Measurements from ENCODE around the gene PSME4.

Gene PSME4

DNA sequence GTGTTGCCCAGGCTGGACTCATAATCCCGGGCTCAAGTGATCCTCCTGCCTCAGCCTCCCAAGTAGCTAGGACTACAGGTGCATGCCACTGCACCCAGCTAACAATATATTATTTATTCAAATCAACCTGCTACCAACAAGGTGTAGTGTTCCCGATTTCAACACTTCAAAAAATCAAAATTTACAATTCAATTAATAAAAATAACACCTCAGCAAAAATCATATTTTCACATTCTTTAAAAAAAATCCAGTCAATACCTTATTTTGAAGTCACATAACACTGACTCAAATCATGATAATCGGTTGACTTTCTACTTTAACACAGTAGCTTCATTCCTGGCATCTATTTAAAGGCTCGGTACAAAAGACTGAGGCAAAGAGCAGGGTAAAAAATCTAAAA is 118.3 kb downstream of the PSME4 start:
- TF ChIP-seq GATA3 (IDR thresholded peaks at IDR 0.05; ENCODE audit: low read depth, low read length): no peak
- TF ChIP-seq GATA2 (IDR thresholded peaks at IDR 0.05; ENCODE audit: low read depth, low read length): no peak

- TF ChIP-seq GATA2 (IDR thresholded peaks at IDR 0.05; ENCODE audit: low read depth, low read length) (no peak), GATA3 (IDR thresholded peaks at IDR 0.05; ENCODE audit: low read depth, low read length) (no peak)
Observed at GRCh38 chr2:53848062-53848461, 122.7 kb downstream of the PSME4 start.

GRCh38 chr2:53843595-53843994 is 127.2 kb downstream of the PSME4 start:
- TF ChIP-seq GATA2 (IDR thresholded peaks at IDR 0.05; ENCODE audit: low read depth, low read length) (no peak), GATA3 (IDR thresholded peaks at IDR 0.05; ENCODE audit: low read depth, low read length) (no peak)

- TF ChIP-seq GATA2 (IDR thresholded peaks at IDR 0.05; ENCODE audit: low read depth, low read length) (no peak), GATA3 (IDR thresholded peaks at IDR 0.05; ENCODE audit: low read depth, low read length) (no peak)
Observed at GRCh38 chr2:53842891-53843290, 127.9 kb downstream of the PSME4 start.

DNA sequence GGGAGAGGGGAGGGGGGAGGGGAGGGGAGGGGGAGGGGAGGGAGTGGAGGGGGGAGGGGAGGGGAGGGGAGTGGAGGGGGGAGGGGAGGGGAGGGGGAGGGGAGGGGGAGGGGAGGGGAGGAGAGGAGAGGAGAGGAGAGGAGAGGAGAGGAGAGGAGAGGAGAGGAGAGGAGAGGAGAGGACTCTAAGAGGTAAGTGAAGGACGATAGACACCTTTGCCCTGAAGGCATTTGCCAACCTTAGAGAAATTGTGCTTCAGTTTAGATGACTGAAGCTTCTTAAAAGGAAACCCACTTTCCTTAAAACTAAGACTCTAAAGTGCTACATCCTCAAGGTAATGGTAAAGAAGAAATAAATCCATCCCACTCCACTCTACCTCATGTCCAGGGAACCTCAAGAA is 130.2 kb downstream of the PSME4 start:
- no peak for TF ChIP-seq GATA2 (IDR thresholded peaks at IDR 0.05; ENCODE audit: low read depth, low read length)
- TF ChIP-seq GATA3 (IDR thresholded peaks at IDR 0.05; ENCODE audit: low read depth, low read length): no peak

- no peak for TF ChIP-seq GATA3 (IDR thresholded peaks at IDR 0.05; ENCODE audit: low read depth, low read length)
- TF ChIP-seq GATA2 (IDR thresholded peaks at IDR 0.05; ENCODE audit: low read depth, low read length): no peak
Observed at GRCh38 chr2:53829273-53829979, 141.4 kb downstream of the PSME4 start.

GRCh38 chr2:53828331-53828730 is 142.5 kb downstream of the PSME4 start:
- TF ChIP-seq GATA2 (IDR thresholded peaks at IDR 0.05; ENCODE audit: low read depth, low read length) (no peak), GATA3 (IDR thresholded peaks at IDR 0.05; ENCODE audit: low read depth, low read length) (no peak)

GRCh38 chr2:53827398-53828175 is 143.2 kb downstream of the PSME4 start:
- TF ChIP-seq GATA3 (IDR thresholded peaks at IDR 0.05; ENCODE audit: low read depth, low read length): no peak
- TF ChIP-seq GATA2 (IDR thresholded peaks at IDR 0.05; ENCODE audit: low read depth, low read length): no peak

- no peak for TF ChIP-seq GATA2 (IDR thresholded peaks at IDR 0.05; ENCODE audit: low read depth, low read length)
- no peak for TF ChIP-seq GATA3 (IDR thresholded peaks at IDR 0.05; ENCODE audit: low read depth, low read length)
Observed at GRCh38 chr2:53826587-53827397, 144.0 kb downstream of the PSME4 start.

GRCh38 chr2:53826030-53826410 is 144.8 kb downstream of the PSME4 start:
- TF ChIP-seq GATA3 (IDR thresholded peaks at IDR 0.05; ENCODE audit: low read depth, low read length) (no peak), GATA2 (IDR thresholded peaks at IDR 0.05; ENCODE audit: low read depth, low read length) (no peak)

GRCh38 chr2:53821810-53822209 is 149.0 kb downstream of the PSME4 start:
- TF ChIP-seq GATA2 (IDR thresholded peaks at IDR 0.05; ENCODE audit: low read depth, low read length) (no peak), GATA3 (IDR thresholded peaks at IDR 0.05; ENCODE audit: low read depth, low read length) (no peak)

- TF ChIP-seq GATA2 (IDR thresholded peaks at IDR 0.05; ENCODE audit: low read depth, low read length) (no peak), GATA3 (IDR thresholded peaks at IDR 0.05; ENCODE audit: low read depth, low read length) (no peak)
Observed at GRCh38 chr2:53820711-53821110, 150.1 kb downstream of the PSME4 start.

DNA sequence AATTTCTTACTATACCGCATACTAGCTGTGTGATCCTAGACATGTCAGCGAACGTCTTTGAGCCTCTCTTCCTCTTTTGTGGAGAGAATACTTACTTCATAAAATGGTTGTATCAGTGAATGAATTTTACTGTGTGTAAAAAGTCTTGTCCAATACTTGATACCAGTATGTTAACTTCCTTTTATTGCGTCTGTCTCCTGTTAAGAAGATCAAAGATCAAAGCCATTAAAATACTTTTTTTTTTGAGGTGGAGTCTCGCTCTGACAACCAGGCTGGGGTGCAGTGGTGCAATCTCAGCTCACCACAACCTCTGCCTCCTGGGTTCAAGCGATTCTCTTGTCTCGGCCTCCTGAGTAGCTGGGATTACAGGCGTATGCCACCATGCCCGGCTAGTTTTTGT is 150.7 kb downstream of the PSME4 start:
- TF ChIP-seq GATA3 (IDR thresholded peaks at IDR 0.05; ENCODE audit: low read depth, low read length) (no peak), GATA2 (IDR thresholded peaks at IDR 0.05; ENCODE audit: low read depth, low read length) (no peak)

DNA sequence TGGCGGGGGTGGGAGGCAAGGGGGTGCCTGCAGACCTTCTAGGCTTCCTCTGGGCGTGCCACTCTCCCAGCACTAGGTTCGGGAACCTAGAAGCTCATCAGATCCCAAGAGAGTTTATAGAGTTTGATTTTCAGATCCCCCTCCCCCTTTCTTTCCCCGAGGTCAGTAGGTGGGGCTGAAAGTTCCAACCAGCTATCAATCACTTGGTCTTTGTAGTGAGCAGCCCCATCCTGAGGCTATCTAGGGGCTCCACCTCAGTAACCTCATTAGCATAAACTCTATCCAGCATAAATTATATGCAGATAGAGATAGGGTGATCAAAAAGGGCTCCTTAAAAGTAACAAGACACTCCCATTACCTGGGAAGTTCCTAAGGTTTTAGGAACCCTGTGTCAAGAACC is 151.2 kb downstream of the PSME4 start:
- TF ChIP-seq GATA2 (IDR thresholded peaks at IDR 0.05; ENCODE audit: low read depth, low read length) (no peak), GATA3 (IDR thresholded peaks at IDR 0.05; ENCODE audit: low read depth, low read length) (no peak)
